Posterior cingulate gyrus (tissue), 11 donors: ENCODE measurements around the gene NCK2.

Source experiments
- DNase-seq, 10 donors: peaks; one replicate each; pipeline versions ENCODE4 v3.0.0 to v3.0.0-alpha.2; 2020 to 2021; ENCODE audit warnings: mixed read lengths in 3 of 10
- intact Hi-C: fragments of 100-400 bp; cut with DNase I; formaldehyde crosslinking; loops from one replicate; pipeline ENCODE4 v1.15.1; 2023

Gene NCK2

GRCh38 chr2:105839793-105840192, 95.1 kb downstream of the NCK2 start:
- intact Hi-C loops, result no loop called here

GRCh38 chr2:105840933-105841332, 96.2 kb downstream of the NCK2 start:
- intact Hi-C loops, result no loop called here

More at GRCh38 chr2:105839793-105840192, 95.1 kb downstream of the NCK2 start:
- no peak for DNase-seq

GRCh38 chr2:105841551-105841950, 96.8 kb downstream of the NCK2 start:
- DNase-seq, result no peak
- intact Hi-C loops, result no loop called here

More at GRCh38 chr2:105840933-105841332, 96.2 kb downstream of the NCK2 start:
- DNase-seq, result no peak

DNA sequence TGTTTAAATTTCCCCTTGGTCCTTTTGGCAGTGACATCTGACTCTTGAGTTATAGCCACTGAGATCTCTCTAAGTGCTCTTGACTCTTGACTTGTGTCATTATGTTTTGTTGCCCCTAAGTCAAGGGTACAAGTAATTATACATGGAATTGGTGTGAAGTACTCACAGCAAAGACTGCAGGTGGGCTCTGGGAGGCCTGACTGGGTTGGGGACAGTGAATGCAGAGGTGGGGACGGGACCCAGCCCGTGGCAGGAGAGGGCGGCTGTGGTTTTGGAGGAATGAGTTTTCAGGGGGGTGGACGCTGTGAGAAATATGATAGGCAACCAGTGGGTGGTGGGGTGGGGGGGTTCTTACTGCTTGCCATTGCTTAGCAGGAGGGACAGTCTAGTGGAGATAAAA, 97.8 kb downstream of the NCK2 start:
- DNase-seq, result no peak
- intact Hi-C loops, result no loop called here

GRCh38 chr2:105843476-105844374, 99.0 kb downstream of the NCK2 start:
- no peak for DNase-seq

GRCh38 chr2:105845976-105846375, 101.3 kb downstream of the NCK2 start:
- no peak for DNase-seq
- intact Hi-C loops, result no loop called here

More at GRCh38 chr2:105843476-105844374, 99.0 kb downstream of the NCK2 start:
- intact Hi-C loops, result no loop called here

GRCh38 chr2:105847056-105847455, 102.3 kb downstream of the NCK2 start:
- intact Hi-C loops, result no loop called here
- no peak for DNase-seq

GRCh38 chr2:105848367-105848766, 103.7 kb downstream of the NCK2 start:
- intact Hi-C loops, result no loop called here
- peak in 1 of 10 donors; percentile 77 for DNase-seq

GRCh38 chr2:105849431-105850179, 104.9 kb downstream of the NCK2 start:
- intact Hi-C loops, result no loop called here
- no peak for DNase-seq

DNA sequence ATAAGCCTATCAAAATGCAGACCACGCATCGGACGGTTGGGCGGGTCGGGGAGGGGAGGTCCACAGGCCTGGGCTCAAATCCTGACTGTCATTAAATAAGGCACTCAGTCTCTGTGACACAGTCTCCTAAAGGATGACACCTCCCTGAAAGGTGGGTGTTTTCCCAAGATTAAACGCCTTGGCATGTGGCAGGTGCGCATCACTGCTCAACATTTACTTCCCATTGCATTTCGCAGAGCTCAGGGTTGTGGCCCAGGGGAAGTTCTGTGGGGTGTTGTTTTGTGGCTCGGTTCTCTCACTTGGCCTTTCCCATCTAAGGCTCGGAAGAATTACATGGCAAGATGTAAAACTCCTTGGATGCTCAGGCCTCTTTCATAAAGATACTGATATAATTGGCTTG, 107.4 kb downstream of the NCK2 start:
- DNase-seq, result no peak
- intact Hi-C loops, result no loop called here

- DNase-seq, result no peak
- intact Hi-C loops, result no loop called here
Observed at GRCh38 chr2:105853354-105854088, 108.8 kb downstream of the NCK2 start.

- intact Hi-C loops, result no loop called here
- peak in 1 of 10 donors; percentile 63 for DNase-seq
Observed at GRCh38 chr2:105854972-105855371, 110.3 kb downstream of the NCK2 start.

DNA sequence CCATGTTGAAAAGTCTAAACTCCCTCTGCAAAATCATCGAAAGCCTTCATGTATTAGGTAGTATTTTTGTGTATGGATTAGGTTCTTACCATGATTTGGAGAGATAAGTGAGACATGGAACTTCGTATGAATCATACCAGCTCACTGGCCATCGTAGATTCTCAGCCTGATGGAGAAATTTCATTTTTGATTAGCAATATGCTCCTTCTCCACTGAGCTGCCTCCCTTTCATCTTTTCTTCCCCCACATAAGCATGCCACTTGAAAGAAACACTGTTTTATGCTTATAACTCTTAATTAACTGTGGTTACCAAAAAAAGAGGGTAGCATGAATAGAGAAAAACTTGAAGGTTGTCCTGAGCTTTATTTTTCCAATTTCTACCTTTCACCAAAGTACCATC, 111.9 kb downstream of the NCK2 start:
- DNase-seq, result no peak
- intact Hi-C loops, result loop anchor here (2.0 kb wide), 1 partner anchor 68 kb away; no protein-coding TSS in a partner anchor

DNA sequence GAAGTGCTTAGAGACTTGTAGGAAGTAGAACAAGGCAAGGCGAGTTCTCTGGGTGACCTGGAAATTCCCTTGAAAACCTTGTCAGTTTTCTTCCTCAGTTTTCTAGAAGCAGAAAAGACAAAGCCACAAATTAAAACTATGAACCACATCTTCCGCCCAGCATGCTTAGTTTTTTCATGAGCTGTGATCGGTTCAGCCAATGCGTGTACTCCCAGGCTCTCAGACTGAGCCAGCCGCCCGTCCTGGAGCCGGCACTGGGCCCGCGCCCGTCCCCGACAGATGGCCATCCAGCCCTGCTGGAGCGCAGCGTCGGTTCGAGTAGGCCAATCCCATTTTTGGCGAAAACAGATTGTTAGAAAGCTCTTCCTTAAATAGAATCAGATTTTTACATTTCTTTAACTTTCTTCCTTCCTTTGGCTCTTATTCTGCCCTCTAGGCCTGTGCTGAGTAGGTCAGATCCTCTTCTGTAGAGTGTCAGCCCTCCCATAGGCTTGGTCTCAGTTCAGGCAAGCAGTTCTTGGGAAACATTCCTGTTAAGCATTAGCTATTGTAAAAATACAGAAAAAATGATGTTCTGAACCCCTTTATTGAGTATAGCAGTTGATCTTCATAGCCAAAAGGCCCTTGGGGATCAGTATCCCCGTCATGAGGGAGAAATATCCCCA, 112.5 kb downstream of the NCK2 start:
- intact Hi-C loops, result loop anchor here (2.0 kb wide), 1 partner anchor 68 kb away; no protein-coding TSS in a partner anchor
- DNase-seq, result peak in 8 of 10 donors; percentile 57 to 96 (median 70)

DNA sequence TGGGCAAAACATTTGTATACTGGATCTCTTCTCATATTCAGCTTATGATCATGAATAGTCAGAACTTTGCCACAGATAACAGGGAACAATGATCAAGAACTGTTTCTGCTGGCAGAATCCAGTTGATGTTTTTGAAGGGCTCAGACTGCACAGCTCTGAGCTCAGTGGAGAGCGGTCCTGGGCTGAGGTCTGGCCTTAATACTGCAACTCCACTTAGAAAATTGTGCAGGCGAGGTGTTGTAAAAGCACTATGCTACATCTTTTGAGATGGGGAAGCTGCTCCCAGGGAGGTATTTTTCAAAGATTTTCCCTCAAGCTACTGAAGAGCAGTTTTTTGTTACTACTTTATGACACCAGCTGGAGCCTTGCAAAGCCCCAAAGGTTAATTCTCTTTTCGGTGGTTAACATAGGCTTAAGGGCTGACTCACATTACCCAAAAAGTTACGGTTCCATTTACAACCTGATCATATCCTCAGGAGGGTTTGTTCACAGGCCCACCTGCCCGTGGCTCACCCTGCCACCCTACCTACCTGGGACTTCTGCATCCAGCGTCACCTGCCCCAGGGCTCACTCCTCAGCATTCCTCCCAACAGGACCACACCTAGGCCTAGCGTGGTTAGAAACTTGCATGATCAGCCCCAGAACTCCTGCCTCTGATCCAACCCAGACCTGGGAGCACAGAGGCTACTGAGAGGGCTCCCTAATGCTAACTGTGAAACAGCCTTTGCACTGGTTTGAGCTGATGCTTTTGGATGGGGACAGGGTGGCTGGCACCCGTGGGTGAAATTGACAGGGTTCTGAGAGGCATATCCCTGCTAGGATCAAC, 114.4 kb downstream of the NCK2 start:
- DNase-seq, result peak in 1 of 10 donors; percentile 63
- intact Hi-C loops, result no loop called here

DNA sequence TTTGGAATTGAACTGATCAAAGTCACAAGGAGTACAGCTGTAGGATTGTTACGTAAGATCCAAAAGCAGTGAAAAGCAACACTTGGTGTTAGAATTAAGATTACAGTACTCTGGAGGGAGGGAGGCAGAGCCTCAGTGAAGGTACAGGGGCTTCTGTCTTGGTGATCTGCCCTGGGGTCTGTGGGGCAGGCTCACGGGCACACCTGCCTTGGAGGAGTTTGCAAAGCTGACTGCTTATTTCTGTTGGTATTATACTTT, 114.9 kb downstream of the NCK2 start:
- intact Hi-C loops, result no loop called here
- no peak for DNase-seq

DNA sequence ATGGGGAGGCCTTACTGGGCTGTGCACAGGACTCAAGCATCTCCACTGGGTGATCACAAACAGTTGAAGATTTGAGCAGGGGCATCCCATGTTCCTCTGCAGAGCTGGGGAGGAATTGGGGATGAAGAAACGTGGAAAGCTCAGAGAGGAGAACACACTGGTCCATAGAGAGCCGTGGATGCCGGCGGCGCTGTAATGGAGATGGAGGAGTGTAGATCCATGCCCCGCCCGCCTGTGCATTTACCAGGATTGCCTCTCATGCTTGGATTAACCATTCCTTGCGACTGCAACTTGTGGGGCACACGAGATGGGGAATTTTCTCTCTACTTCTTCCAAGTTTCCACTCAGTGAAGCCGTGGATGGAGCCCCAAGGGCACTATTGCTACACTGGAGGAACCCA, 115.9 kb downstream of the NCK2 start:
- intact Hi-C loops, result no loop called here
- peak in 2 of 10 donors; percentile 28 to 80 for DNase-seq

GRCh38 chr2:105861200-105861599, 116.5 kb downstream of the NCK2 start:
- no peak for DNase-seq
- intact Hi-C loops, result no loop called here

GRCh38 chr2:105862843-105863242, 118.1 kb downstream of the NCK2 start:
- DNase-seq, result no peak
- intact Hi-C loops, result no loop called here

DNA sequence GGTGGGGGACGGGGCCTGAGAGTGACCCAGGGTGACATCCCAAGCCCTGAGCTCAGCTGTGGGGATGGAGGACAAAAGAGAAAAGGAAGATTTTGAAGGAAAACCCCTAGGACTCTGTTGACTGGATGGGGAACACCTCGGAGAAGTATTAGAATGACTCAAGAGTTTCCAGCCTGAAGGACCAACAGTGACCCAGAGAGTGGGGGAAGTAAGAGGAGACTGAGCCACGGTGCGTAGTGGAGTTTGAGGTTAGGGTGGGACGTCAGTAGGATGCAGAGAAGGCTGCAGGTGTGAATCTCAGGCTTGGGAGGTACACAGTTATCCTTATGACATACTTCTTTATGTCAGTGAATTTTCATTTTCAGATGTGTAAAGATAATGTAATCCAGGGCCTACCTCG, 119.5 kb downstream of the NCK2 start:
- intact Hi-C loops, result no loop called here
- DNase-seq, result no peak
